HS-5 (cell line): ENCODE measurements around the gene OR8G1.
"Not testable (repeated sequence)": the region's sequence is repeated elsewhere in the genome, so short reads cannot be mapped to it uniquely, and the experiment has no call there.

Experiments
- DNase-seq: peaks from one replicate; pipeline ENCODE4 v3.0.0-alpha.2; 2012; ENCODE audit warnings: low read depth

Gene OR8G1, protein sequence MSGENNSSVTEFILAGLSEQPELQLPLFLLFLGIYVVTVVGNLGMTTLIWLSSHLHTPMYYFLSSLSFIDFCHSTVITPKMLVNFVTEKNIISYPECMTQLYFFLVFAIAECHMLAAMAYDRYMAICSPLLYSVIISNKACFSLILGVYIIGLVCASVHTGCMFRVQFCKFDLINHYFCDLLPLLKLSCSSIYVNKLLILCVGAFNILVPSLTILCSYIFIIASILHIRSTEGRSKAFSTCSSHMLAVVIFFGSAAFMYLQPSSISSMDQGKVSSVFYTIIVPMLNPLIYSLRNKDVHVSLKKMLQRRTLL

DNA sequence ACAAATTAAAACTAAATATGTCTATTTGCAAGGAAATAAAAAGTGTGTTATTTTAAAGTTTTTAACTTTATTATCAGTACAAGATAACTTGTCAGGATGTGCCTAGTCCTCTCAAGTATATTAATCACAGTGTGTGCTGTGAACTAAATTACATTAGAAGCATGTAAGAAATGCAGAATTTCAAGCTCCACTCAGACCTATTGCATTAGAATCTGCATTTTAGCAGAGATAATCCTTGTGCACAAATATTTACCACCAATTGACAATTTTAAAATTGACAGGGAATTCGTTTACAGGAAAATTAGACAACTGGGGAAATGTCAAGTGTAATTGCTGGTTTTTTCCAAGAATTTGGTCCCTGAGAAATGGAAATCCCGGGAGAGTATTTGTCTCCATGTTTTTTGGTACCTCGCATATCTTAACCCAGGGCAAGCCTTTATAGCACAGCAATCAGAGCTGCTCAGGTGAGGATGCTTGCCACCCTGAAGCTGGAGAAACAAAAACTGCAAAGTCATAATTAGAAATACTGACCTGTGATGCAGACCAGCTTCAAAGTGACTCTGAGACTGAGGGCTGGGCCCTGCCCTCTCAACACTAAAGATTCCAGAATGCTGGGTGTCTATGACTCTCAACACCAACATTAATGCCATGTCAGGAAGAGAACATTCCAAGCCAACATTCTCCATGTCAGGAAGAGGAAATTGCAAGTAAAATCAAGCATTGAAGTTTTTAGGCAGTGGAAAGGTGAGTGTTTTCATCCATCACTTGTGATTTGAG lies at the start of gene OR8G1:
Gene OR8G1 (plus strand): TSS at position 475 of the 777 bp plus-strand sequence. CDS start 8,581 bp downstream, outside the sequence.
- DNase-seq, result no peak

DNA sequence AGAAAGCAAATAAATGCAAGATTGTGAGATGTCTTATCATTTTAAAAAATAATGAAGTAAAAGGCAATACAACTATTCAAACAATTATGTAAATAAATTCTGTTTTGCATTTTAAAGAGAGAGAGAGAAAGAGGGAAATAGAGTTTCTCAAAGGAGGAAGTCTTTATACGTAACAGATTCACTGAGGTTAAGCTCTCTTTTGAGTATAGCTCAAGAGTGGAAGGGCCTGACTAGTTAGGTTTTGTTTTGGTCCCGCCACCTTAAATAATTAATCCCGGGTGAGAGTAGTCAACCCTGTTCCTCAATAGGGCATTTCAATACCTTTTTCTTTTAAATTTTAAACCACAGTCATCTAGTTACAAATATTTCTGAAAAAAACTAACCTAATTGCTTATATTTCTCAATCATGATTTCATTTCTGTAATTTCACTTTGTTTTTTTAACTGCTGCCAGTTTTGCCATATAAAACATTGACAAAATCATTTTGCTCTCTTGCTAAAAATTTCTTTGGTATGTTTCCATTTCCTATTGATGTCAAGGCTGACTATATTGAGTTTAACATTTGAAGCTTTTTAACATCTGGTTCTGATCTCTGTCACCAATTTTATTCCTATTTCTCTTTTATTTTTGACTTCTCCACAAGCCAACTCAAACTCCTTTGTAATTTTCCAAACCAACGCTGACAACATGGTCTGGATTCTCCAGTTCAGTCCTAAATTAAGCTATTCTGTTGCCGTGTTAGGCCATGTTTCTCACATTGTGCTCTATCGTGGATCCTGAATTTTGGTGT lies 47.5 kb upstream of the OR8G1 start:
- DNase-seq, result no peak

DNA sequence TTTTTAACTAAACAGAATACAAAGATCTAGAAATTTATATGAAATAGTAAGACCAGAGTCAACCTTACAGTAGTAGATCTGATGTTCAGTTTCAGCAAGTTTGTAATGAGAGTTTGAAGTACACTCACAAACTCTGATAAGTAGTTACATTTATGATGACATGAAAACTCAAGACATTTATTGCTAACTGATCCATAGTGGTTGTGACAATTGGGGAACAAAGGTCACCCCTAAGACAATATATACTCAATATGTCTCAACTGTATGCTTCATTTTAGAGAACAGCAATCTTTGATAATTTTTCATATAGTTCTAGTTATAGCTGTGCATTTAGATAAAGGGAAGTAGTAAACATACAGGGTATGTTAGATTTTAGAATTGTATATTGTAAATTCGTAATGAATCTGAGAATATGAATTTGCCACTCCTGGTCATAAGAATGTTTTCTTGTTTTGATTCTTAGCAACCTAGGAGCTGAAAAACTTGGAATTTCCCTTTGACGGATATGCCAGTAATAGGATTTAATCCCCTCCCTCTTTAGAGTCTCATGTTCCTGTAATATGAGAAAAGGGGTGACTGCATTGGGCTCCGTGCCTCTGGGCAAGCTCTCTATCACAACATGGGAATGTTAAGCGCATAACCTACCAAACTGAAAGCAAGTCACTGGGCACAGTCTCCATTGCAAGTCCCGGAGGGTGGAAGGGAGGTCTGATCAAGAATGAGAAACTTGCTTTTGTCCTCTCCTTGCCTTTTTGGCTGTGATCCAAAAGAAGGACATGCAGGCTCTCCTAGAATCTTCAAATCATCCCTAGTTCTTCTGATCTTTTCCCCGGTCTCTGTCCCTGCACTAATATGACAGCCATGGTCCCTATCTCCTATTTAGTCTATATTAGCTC lies 46.4 kb upstream of the OR8G1 start:
- no peak for DNase-seq

DNA sequence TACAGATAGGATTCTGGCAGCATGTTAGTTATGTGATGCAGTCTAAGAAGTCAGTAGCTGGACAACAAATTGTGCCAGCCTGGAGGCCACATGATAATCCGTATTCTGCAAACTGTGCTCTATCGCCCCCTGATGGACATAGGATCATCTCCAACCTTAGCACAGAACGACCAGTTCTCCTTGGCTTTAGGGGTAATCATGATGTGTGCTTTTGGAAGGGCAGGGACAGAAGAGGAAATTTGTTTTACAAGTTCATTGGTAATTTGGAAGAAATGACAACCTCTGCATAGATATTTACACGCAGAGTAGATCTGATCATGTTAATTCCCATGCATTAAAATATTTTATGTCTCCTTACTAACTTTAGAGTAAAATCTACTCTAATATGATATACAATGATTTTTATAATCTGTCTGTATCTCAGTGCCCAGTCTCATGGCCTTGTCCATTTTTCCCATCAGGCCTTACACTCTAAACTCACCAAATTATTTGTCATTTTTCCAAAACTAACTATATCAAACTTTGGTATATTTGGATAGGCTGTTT lies 45.6 kb upstream of the OR8G1 start:
- DNase-seq, result peak; percentile 2

DNA sequence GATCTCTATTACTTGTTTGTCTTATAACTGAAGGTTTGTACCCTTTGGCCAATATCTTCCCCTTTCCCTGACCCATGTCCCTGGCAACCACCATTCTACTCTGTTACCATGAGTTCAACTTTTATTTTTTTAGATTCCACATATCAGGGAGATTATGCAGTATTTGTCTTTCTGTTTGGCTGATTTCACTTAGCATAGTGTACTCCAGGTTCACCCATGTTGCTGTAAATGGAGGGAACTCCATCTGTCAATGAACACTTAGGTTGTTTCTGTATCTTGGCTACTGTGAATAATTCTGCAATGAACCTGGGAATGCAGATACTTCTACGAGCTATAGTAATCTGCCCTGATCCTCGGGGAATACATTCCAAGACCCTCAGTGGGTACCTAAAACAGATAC lies 42.9 kb upstream of the OR8G1 start:
- no peak for DNase-seq

DNA sequence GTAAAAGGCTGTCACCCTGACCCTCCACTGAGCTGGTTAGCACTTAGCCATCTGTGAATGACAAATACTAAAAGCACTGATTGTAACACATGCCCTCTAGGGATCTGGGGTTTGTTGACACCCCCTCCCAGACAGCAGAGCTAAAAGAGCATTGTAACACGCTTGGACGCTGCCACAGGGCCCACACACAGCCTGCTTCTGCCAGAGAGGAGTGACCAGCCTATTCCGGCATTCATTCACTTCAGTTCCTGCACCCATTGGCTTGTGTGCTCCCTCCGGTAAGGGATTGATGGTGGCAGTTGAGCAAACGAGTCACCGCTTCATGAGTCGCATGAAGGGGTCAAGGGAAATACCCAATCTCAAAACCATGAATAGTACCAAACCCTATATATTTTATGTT lies 42.0 kb upstream of the OR8G1 start:
- no peak for DNase-seq

DNA sequence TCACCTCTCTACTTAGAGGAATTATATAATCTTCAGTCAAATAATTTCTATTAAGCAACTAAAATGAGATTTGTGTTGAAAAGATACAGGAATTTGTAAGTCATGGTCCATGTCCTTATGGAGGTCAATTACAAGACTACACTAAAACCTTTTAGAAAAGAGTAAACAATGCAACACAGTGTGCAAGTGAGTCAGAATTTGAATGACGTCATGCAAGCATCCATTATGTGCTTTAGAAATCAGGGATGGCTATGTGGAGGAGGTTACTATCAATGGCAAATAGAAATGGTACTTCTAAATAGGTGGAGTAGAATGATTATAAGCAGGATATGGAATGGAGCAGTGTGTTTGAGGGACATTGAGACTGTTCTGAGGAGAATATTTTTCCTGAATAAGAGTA lies 41.2 kb upstream of the OR8G1 start:
- peak; percentile 11 for DNase-seq

DNA sequence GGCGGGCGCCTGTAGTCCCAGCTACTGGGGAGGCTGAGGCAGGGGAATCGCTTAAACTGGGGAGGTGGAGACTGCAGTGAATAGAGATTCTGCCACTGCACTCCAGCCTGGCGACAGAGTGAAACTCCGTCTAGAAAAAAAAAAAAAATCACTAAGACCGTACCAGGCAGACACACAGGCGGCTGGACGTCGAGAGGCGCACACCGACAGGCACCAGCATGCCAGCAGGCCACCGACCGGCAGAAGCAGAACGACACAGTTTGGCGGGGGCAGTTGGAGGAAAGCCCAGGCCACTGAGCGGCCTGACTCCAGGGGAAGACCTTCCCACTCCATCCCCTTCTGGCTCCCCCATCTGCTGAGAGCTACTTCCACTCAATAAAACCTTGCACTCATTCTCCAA lies 40.2 kb upstream of the OR8G1 start:
- DNase-seq, result no peak

DNA sequence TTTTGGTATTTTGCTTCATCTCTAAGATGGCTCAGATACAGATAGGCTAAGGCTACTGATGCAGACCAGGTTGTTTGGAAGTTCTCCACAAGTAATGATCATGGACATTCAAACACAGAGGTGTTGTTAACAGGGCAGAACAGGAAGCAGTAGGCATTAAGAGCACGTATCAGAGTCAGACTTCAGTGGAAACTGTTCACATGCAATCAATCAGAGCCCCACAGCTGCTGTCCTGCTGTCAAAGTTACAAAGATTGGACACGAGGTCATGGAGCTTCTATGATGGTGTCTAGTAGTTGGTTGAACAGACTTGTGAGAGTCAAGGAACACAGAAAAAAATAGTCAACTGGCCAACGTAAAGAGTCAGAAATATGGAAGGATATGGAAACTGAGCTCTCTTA lies 37.9 kb upstream of the OR8G1 start:
- DNase-seq, result no peak

DNA sequence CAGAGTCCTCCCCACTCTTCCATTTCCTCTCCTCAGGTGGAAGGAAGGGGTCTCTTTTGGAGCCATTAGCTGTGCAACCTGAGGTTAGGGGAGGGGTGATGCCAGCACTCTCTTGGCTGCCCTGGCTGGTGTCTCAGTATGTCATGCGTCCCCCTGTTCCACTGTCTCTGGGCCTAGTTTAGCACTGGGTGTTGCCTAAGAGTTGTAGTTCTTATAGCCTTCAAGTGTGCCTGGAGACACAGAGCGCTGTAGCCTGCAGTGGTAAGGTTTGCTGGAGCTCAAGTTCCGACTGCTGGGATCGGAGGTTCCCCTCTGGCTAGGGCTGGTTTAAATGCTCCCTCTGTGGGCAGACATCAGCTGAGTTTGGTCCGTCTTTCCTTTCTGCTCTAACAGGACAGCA lies 36.9 kb upstream of the OR8G1 start:
- no peak for DNase-seq

DNA sequence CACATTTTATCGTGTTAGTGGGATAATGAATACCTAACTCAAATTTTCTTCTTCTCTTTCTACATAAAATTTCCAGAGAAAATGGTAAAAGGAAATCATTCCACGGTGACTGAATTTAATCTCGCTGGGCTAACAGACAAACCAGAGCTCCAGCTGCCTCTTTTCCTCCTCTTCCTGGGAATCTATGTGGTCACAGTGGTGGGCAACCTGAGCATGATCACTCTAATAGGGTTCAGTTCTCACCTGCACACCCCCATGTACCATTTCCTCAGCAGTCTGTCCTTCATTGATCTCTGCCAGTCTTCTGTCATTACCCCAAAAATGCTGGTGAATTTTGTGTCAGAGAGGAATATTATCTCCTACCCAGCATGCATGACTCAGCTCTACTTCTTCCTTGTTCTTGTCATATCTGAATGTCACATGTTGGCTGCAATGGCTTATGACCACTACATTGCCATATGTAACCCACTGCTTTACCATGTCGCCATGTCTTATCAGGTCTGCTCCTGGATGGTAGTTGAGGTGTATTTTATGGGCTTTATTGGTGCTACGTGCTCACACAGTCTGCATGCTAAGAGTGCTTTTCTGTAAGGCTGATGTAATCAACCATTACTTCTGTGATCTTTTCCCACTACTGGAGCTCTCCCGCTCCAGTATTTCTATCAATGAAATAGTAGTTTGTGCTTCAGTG lies 33.6 kb upstream of the OR8G1 start:
- no peak for DNase-seq

DNA sequence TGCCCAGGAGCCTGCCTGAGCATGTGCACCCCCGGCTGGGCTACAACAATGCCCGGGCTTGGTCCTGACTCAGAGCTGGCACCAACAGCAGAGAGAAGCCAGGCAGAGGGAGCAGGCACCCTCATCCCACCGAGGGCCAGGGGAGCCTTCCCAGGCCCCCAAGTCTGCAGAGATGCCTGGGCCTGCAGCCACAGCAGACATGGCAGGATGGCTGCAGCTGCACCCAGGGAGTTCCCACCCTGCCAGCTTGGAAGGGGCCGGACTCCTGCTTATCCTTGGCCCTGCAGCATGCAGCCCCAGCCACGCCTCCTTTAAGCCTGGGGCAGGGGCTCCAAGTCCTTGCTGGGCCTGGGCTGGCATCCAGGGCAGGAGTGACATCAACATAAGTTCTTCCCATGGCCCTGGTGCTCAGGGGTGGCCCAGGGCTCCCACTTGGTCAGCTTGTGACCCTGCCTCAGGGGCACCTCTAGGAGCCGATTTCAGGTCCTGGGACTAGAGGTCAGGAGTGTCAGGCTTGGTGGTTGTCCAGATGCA lies 31.0 kb upstream of the OR8G1 start:
- no peak for DNase-seq

DNA sequence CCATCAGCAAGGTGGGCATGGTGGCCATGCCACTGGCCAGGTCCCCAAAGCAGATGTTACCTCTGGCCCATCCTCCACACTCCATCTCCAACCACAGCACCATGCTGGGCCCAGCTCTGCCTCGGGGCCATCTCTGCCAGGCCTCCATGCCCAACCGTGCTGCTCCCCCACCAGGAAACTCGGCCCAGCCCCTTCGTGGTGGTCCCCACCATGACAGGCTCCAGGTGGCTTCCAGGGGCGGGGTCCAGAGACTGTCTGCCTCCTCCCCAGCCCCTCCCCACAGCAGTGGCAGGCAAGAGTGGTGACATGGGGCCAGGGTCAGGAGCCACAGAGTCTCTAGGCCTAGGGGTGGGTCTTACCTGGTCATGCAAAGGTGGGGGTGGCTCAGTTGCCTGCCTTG lies 30.5 kb upstream of the OR8G1 start:
- no peak for DNase-seq

DNA sequence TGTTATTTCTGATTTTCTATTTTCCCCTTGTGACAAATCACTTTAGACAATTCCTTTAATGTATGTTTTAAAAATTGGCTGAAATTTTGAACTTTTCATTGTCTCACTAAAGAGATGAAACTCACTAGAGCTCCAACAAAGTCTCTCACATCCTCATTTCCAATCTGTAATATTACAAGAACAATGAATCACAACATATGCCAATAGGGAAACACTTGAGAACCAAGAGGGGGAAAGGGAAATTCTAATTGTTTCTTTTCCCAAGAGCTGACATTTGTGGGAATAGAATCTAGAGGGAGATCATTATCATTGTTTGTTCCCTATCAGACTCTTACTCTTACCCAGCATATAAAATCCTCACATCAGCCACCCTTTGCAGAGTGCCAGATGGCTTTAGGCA lies 29.6 kb upstream of the OR8G1 start:
- no peak for DNase-seq

DNA sequence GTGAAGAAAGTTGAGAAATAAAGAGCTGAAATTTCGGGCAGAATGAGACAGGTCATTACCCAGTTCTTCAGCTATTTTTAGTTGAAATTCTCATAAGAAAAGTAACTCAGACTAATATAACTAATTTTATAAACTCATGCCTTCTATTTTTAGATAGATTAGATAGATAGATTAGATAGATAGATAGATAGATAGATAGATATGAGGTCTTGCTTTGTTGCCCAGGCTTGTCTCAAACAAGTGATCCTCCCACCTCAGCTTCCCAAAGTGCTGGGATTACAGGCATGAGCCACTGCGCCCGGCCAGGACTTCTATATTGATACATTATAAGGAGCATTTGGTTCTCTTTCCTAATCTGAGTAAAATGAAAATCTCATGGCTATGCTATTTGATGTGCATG lies 26.9 kb upstream of the OR8G1 start:
- no peak for DNase-seq

DNA sequence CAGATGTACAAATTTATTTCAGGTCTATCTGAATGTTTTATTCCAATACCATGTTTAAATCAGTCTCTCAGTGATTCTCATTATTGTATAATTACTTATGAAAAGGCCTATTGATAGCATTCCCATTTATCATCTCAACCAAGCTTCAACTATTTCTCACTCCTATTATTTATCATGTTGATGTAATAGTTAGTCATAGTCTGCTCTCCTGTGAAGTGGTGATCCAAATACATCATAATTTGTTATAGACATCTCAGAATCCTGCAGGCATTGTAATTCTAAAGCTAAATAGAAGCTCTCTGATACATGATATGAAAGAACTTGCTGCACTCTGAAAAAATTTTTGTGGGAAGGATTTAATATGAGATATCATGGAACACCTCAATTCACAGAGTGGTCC lies 21.8 kb upstream of the OR8G1 start:
- DNase-seq, result no peak

DNA sequence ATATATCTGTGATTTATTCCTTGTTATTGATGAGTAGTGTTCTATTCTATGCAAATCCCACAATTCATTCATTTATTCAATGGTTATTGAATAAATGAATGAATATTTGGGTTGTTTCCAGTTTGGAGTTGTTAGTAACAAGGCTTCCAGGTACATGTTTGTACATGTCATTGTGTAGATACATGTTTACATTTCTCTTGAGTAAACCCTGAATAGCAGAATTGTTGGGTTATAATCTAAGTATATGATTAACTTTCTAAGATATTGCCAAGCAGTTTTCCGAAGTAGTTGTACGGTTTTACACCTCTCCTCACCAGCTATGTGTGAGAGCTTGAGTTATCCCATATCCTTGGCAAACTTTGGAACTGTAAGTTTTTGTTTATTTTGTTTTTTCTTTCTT lies 18.5 kb upstream of the OR8G1 start:
- no peak for DNase-seq

DNA sequence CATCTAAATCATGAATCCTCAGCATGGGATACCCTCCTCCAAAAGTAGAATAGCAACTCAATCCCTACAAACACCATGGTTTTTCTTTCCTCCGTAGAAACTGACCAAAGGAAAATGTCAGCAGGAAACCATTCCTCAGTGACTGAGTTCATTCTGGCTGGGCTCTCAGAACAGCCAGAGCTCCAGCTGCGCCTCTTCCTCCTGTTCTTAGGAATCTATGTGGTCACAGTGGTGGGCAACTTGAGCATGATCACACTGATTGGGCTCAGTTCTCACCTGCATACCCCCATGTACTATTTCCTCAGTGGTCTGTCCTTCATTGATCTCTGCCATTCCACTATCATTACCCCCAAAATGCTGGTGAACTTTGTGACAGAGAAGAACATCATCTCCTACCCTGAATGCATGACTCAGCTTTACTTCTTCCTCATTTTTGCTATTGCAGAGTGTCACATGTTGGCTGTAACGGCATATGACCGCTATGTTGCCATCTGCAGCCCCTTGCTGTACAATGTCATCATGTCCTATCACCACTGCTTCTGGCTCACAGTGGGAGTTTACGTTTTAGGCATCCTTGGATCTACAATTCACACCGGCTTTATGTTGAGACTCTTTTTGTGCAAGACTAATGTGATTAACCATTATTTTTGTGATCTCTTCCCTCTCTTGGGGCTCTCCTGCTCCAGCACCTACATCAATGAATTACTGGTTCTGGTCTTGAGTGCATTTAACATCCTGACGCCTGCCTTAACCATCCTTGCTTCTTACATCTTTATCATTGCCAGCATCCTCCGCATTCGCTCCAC lies 16.1 kb upstream of the OR8G1 start:
- DNase-seq, result not testable (repeated sequence)

DNA sequence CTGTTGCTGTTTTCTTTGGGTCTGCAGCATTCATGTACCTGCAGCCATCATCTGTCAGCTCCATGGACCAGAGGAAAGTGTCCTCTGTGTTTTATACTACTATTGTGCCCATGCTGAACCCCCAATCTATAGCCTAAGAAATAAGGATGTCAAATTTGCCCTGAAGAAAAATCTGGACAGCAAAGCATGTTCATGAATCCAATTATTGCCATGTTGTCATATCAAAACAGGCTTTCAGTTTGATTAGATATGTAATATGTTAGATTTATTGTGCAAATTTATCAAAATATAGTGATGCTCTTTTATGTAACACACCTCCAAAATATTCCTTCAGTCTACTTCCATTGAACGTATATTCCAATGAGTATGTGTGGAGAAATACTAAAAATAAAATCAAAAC lies 15.4 kb upstream of the OR8G1 start:
- no peak for DNase-seq

DNA sequence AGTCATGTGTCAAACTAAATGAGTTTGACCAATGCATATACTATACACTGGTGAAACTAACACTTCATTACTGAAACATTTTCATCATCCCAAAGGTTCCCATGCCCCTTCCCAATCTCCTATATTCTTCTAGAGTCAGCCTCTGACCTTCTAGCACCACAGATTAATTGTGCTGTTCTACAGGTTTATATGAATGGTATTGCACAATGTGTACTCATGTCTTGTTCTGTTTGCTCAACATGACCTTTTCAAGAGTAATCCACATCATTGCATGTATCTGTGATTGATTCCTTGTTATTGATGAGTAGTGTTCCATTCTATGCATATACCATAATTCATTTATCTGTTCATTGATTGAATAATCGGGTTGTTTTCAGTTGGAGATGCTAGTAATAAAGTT lies 7.5 kb upstream of the OR8G1 start:
- DNase-seq, result no peak
